Stimulated activated naive CD8-positive, alpha-beta T cell treated with anti-CD3 and anti-CD28 coated beads, Interleukin-15, amount 100 ng/mL, for 72 hours (primary cell): ENCODE results near the gene EN2.
"Not testable (repeated sequence)": the region's sequence is repeated elsewhere in the genome, so short reads cannot be mapped to it uniquely, and the experiment has no call there.

Source experiments
- ATAC-seq: fragments of 150-1000 bp; cut with Tn5 transposase; 2 replicates; pipeline ENCODE4 v1.10.0; 2021; ENCODE audit warnings: mild to moderate bottlenecking, moderate library complexity
- DNase-seq, 2 donors: peaks; one replicate each; pipeline ENCODE4 v3.0.0; 2021 to 2022
- H3K27ac Mint-ChIP-seq, 2 donors: one replicate each; pipeline ENCODE4 v1.8.0; 2022; ENCODE audit warnings: mild to moderate bottlenecking in 2 of 2, mixed read lengths in 2 of 2, moderate library complexity in 2 of 2
- H3K27me3 Mint-ChIP-seq: one replicate; pipeline ENCODE4 v1.8.0; 2022; ENCODE audit warnings: mixed read lengths
- H3K4me1 Mint-ChIP-seq: one replicate; pipeline ENCODE4 v1.8.0; 2022; ENCODE audit warnings: mild to moderate bottlenecking, mixed read lengths
- H3K4me3 Mint-ChIP-seq, 2 donors: one replicate each; pipeline ENCODE4 v1.8.0; 2022; ENCODE audit warnings: mild to moderate bottlenecking in 2 of 2, mixed read lengths in 2 of 2, moderate library complexity in 1 of 2
- H3K9me3 Mint-ChIP-seq, 2 donors: one replicate each; pipeline ENCODE4 v1.8.0; 2022; ENCODE audit warnings: mixed read lengths in 2 of 2

EN2 gene

GRCh38 chr7:155438777-155439176, 19.2 kb upstream of the EN2 start:
- DNase-seq (no peak), ATAC-seq (no peak)
- Mint-ChIP-seq H3K27me3 (peaks cover 79% of the 10 kb centered on the region), H3K9me3 (no peaks in the 10 kb centered on the region), H3K4me1 (no peaks in the 10 kb centered on the region), H3K27ac (no peak overlapping the region), H3K4me3 (no peak overlapping the region)

- ATAC-seq = no peak
- peaks cover 83% of the 10 kb centered on the region for H3K27me3 Mint-ChIP-seq
- no peaks in the 10 kb centered on the region for H3K9me3 Mint-ChIP-seq
- no peak overlapping the region for H3K27ac Mint-ChIP-seq
- no peak overlapping the region for H3K4me3 Mint-ChIP-seq
- H3K4me1 Mint-ChIP-seq = no peaks in the 10 kb centered on the region
- no peak for DNase-seq
Measured at GRCh38 chr7:155439311-155440017, 18.5 kb upstream of the EN2 start.

- no peak overlapping the region for H3K27ac Mint-ChIP-seq
Measured at GRCh38 chr7:155440018-155440410, 17.9 kb upstream of the EN2 start.

GRCh38 chr7:155441856-155442255, 16.1 kb upstream of the EN2 start:
- ATAC-seq = no peak
- H3K27me3 Mint-ChIP-seq = peaks cover 85% of the 10 kb centered on the region
- DNase-seq = no peak
- H3K9me3 Mint-ChIP-seq = no peaks in the 10 kb centered on the region
- no peaks in the 10 kb centered on the region for H3K4me1 Mint-ChIP-seq
- H3K27ac Mint-ChIP-seq = no peak overlapping the region
- H3K4me3 Mint-ChIP-seq = no peak overlapping the region

More at GRCh38 chr7:155440018-155440410, 17.9 kb upstream of the EN2 start:
- no peak for DNase-seq
- no peaks in the 10 kb centered on the region for H3K9me3 Mint-ChIP-seq
- H3K4me3 Mint-ChIP-seq = no peak overlapping the region
- no peak for ATAC-seq
- H3K27me3 Mint-ChIP-seq = peaks cover 87% of the 10 kb centered on the region
- no peaks in the 10 kb centered on the region for H3K4me1 Mint-ChIP-seq

- Mint-ChIP-seq H3K4me3 (no peak overlapping the region), H3K9me3 (no peaks in the 10 kb centered on the region), H3K27me3 (peaks cover 87% of the 10 kb centered on the region), H3K27ac (no peak overlapping the region), H3K4me1 (peaks cover 20% of the 10 kb centered on the region)
- no peak for DNase-seq
- ATAC-seq = no peak
Measured at GRCh38 chr7:155444746-155445145, 13.2 kb upstream of the EN2 start.

GRCh38 chr7:155445606-155446005, 12.3 kb upstream of the EN2 start:
- Mint-ChIP-seq H3K4me1 (peaks cover 26% of the 10 kb centered on the region), H3K27me3 (peaks cover 88% of the 10 kb centered on the region)
- ATAC-seq, H3K4me3 Mint-ChIP-seq, H3K27ac Mint-ChIP-seq, DNase-seq, H3K9me3 Mint-ChIP-seq: not testable (repeated sequence)

GRCh38 chr7:155447603-155448002, 10.3 kb upstream of the EN2 start:
- Mint-ChIP-seq H3K4me3 (no peak overlapping the region), H3K9me3 (no peaks in the 10 kb centered on the region), H3K4me1 (peaks cover 31% of the 10 kb centered on the region), H3K27me3 (peaks cover 90% of the 10 kb centered on the region), H3K27ac (no peak overlapping the region)
- ATAC-seq (no peak), DNase-seq (no peak)

GRCh38 chr7:155448632-155449007, 9.3 kb upstream of the EN2 start:
- H3K9me3 Mint-ChIP-seq = no peaks in the 10 kb centered on the region
- DNase-seq (no peak), ATAC-seq (peak; percentile 40)
- H3K4me1 Mint-ChIP-seq = peaks cover 31% of the 10 kb centered on the region
- peak overlapping the region in 1 of 2 donors; percentile 44 for H3K4me3 Mint-ChIP-seq
- H3K27me3 Mint-ChIP-seq = peaks cover 92% of the 10 kb centered on the region
- H3K27ac Mint-ChIP-seq = no peak overlapping the region

- Mint-ChIP-seq H3K4me1 (peaks cover 34% of the 10 kb centered on the region), H3K4me3 (peak overlapping the region in 1 of 2 donors; percentile 44), H3K27ac (no peak overlapping the region), H3K27me3 (peaks cover 97% of the 10 kb centered on the region), H3K9me3 (no peaks in the 10 kb centered on the region)
- peak; percentile 18 for ATAC-seq
- DNase-seq = no peak
Measured at GRCh38 chr7:155449008-155449868, 8.7 kb upstream of the EN2 start.

- DNase-seq (no peak), ATAC-seq (no peak)
- Mint-ChIP-seq H3K4me3 (no peak overlapping the region), H3K4me1 (peaks cover 41% of the 10 kb centered on the region), H3K9me3 (no peaks in the 10 kb centered on the region), H3K27ac (no peak overlapping the region), H3K27me3 (peaks cover 97% of the 10 kb centered on the region)
Measured at GRCh38 chr7:155449869-155450557, 7.9 kb upstream of the EN2 start.

GRCh38 chr7:155450558-155450969, 7.4 kb upstream of the EN2 start:
- no peak for DNase-seq
- Mint-ChIP-seq H3K4me1 (peaks cover 47% of the 10 kb centered on the region), H3K27ac (no peak overlapping the region), H3K27me3 (peaks cover 97% of the 10 kb centered on the region), H3K9me3 (no peaks in the 10 kb centered on the region), H3K4me3 (no peak overlapping the region)
- no peak for ATAC-seq

- no peak overlapping the region for H3K27ac Mint-ChIP-seq
- H3K4me1 Mint-ChIP-seq = peaks cover 52% of the 10 kb centered on the region
- peaks cover 97% of the 10 kb centered on the region for H3K27me3 Mint-ChIP-seq
- no peak for DNase-seq
- H3K4me3 Mint-ChIP-seq = no peak overlapping the region
- H3K9me3 Mint-ChIP-seq = no peaks in the 10 kb centered on the region
- no peak for ATAC-seq
Measured at GRCh38 chr7:155450970-155451801, 6.7 kb upstream of the EN2 start.

- Mint-ChIP-seq H3K4me3 (no peak overlapping the region), H3K4me1 (peaks cover 59% of the 10 kb centered on the region), H3K27ac (no peak overlapping the region), H3K27me3 (peaks cover 99% of the 10 kb centered on the region), H3K9me3 (no peaks in the 10 kb centered on the region)
- DNase-seq = no peak
- ATAC-seq = no peak
Measured at GRCh38 chr7:155451840-155452239, 6.1 kb upstream of the EN2 start.

- H3K4me1 Mint-ChIP-seq = peaks cover 63% of the 10 kb centered on the region
- no peak overlapping the region for H3K4me3 Mint-ChIP-seq
- H3K9me3 Mint-ChIP-seq = no peaks in the 10 kb centered on the region
- no peak overlapping the region for H3K27ac Mint-ChIP-seq
- ATAC-seq (no peak), DNase-seq (no peak)
- peaks cover 98% of the 10 kb centered on the region for H3K27me3 Mint-ChIP-seq
Measured at GRCh38 chr7:155452505-155453295, 5.2 kb upstream of the EN2 start.
